Esophagus (tissue), 2 donors: ENCODE measurements around the gene LDB3. TPM values are rescaled to one million over a fixed set of nuclear protein-coding genes. Genes with fewer than 3 reads are reported as not detected.

Experiments used
- H3K27ac ChIP-seq, 2 donors: one replicate each; pipeline ENCODE4 v1.5.1; 2013; ENCODE audit warnings: low read depth in 2 of 2, mild to moderate bottlenecking in 2 of 2, inconsistent platforms in 1 of 2, low read length in 1 of 2, moderate library complexity in 1 of 2
- H3K27me3 ChIP-seq, 2 donors: one replicate each; pipeline ENCODE4 v1.6.1; 2013; ENCODE audit warnings: low read length in 2 of 2, control low read depth in 1 of 2, mild to moderate bottlenecking in 1 of 2; ENCODE audit not compliant: insufficient read depth in 2 of 2, control insufficient read depth in 1 of 2
- H3K36me3 ChIP-seq, 2 donors: one replicate each; pipeline ENCODE4 v1.6.1; 2013; ENCODE audit warnings: low read length in 1 of 2; ENCODE audit not compliant: control insufficient read depth in 2 of 2, insufficient read depth in 2 of 2
- H3K4me1 ChIP-seq, 2 donors: one replicate each; pipeline ENCODE4 v1.6.1; 2013; ENCODE audit warnings: low read length in 1 of 2; ENCODE audit not compliant: control insufficient read depth in 2 of 2, insufficient read depth in 2 of 2
- H3K4me3 ChIP-seq, 2 donors: one replicate each; pipeline ENCODE4 v1.5.1; 2013; ENCODE audit warnings: low read length in 2 of 2, mild to moderate bottlenecking in 2 of 2, low read depth in 1 of 2, moderate library complexity in 1 of 2
- H3K9me3 ChIP-seq, 2 donors: one replicate each; pipeline ENCODE4 v1.6.1; 2013; ENCODE audit warnings: mild to moderate bottlenecking in 2 of 2, low read depth in 1 of 2, low read length in 1 of 2, moderate library complexity in 1 of 2; ENCODE audit not compliant: control insufficient read depth in 2 of 2, insufficient read depth in 1 of 2
- WGBS, 2 donors: extraction: QIAGEN DNeasy Blood & Tissue Kit; methylation state at CpG; one replicate each; pipeline ENCODE4 v1.1.7; 2013; 5-methylcytosine and 5-hydroxymethylcytosine counted together
- polyA plus RNA-seq, 2 donors: library from polyadenylated mRNA; stranded (reverse); fragments of 200-250 nt; gene quantifications; one replicate each; pipeline ENCODE4 v1.2.3, GENCODE V29; 2013
- donor health status: healthy with polysubstance abuse.
- donor health status: Bipolar disorder and iron deficiency.

Gene LDB3
- polyA plus RNA-seq, 2 donors: 1.4 to 2.4 TPM

DNA sequence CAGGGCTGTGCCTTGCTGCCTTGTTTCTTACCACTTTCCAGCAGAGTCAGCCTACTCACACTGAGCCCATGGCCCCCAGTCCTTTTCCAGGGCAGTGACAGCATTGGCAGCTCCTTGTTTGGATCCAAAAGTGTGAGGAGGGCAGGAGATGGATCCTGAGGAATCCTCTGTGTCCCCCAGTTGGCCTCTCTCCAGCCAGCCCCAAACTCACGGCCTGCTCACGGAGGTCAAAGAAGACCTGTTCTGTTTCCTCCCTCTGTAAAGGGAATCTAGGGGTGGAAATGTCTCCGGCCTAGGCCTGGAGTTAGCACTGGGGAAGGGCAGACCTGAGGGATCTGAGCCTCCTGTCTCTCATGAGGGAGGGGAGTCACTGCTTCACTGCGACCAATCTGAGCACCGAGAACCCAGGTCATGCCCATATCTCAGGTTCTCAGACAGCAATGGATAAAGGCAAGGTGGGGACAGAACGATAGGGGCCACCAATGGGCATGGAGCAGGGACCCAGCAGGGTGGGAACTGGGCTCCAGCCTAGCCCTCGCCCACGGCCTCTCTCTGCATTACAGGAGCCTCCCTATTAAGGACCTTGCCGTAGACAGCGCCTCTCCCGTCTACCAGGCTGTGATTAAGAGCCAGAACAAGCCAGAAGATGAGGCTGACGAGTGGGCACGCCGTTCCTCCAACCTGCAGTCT, 23.2 kb downstream of the LDB3 start:
- Histone ChIP-seq H3K27me3 (no peaks in the 10 kb centered on the region), H3K4me3 (no peak overlapping the region), H3K36me3 (no peaks in the 10 kb centered on the region), H3K27ac (no peak overlapping the region), H3K4me1 (no peaks in the 10 kb centered on the region), H3K9me3 (no peaks in the 10 kb centered on the region)
- 88 to 92% methylated on average over 14 of the region's 14 CpGs for WGBS, 2 donors

- no peaks in the 10 kb centered on the region for H3K27me3 ChIP-seq
- H3K4me3 ChIP-seq: no peak overlapping the region
- H3K27ac ChIP-seq: no peak overlapping the region
- no peaks in the 10 kb centered on the region for H3K4me1 ChIP-seq
- H3K36me3 ChIP-seq: no peaks in the 10 kb centered on the region
- WGBS, 2 donors: 80 to 87% methylated on average over 8 of the region's 8 CpGs
- no peaks in the 10 kb centered on the region for H3K9me3 ChIP-seq
Observed at GRCh38 chr10:86692023-86692514, 23.8 kb downstream of the LDB3 start.

DNA sequence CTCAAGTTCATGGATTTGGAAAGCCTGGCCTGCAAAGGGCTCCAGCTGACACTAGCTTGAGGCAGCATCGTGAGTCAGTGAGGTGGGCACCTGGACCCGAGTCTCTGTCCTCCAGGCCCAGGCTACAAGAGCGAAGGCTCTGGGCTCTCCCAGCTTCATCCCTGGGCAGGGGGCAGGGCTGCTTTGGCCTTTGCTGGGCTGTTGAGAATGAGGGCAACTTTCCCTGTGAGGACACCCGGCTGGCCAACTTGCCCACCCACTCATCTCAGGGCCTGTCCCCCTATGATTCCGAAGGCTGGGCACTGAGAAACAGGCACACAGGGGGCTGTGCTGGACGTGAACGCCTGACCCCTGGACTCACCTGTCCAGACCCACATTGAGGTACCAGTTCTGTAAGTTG, 24.4 kb downstream of the LDB3 start:
- Histone ChIP-seq H3K9me3 (no peaks in the 10 kb centered on the region), H3K36me3 (no peaks in the 10 kb centered on the region), H3K4me3 (no peak overlapping the region), H3K27me3 (no peaks in the 10 kb centered on the region), H3K27ac (no peak overlapping the region), H3K4me1 (no peaks in the 10 kb centered on the region)
- 90% methylated on average over 7 of the region's 7 CpGs for WGBS, 2 donors

GRCh38 chr10:86693275-86693674, 25.0 kb downstream of the LDB3 start:
- Histone ChIP-seq H3K36me3 (no peaks in the 10 kb centered on the region), H3K4me1 (no peaks in the 10 kb centered on the region), H3K4me3 (no peak overlapping the region), H3K27ac (no peak overlapping the region), H3K9me3 (no peaks in the 10 kb centered on the region), H3K27me3 (no peaks in the 10 kb centered on the region)
- 44 to 70% methylated on average over 2 of the region's 2 CpGs for WGBS, 2 donors

- Histone ChIP-seq H3K9me3 (no peaks in the 10 kb centered on the region), H3K4me1 (no peaks in the 10 kb centered on the region), H3K36me3 (no peaks in the 10 kb centered on the region), H3K4me3 (no peak overlapping the region), H3K27ac (no peak overlapping the region), H3K27me3 (no peaks in the 10 kb centered on the region)
- 16 to 18% methylated on average over 10 of the region's 10 CpGs for whole genome bisulfite sequencing, 2 donors
Observed at GRCh38 chr10:86693721-86694369, 25.5 kb downstream of the LDB3 start.

DNA sequence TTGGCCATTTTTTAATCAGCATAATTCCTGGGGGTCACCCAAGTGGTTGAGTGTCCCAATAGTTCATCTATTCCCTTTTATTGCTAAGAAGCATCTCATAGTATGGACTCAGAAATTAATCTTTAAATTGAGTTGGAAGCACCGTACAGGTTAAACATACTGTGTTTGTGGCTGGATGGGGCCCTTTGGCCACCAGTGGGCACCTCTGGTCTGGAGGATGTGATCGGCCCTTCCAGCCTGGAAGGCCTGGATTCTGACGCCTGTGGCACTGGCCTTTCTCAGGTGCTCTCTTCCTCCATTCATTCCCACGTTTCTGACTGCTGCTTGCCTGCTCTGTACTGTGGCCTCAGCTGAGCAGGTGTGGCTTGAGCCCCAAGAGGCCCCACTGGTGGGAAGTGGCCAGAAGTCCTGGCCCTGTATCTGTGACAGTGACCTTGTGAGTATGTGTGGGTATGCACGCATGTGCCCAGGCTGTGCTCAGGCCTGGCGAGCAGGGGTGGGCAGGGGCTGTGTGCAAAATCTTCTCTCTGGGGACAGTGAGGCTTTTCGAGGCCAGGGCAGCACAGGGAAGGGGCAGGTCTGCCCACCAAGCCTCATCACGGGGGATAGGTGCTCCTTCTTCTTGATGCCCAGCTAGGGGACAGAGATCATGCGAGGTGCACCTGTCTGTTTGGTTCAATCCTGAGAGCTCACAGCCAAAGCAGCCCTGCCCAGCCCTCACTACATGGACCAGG, 30.1 kb downstream of the LDB3 start:
- no peaks in the 10 kb centered on the region for H3K36me3 ChIP-seq
- H3K4me1 ChIP-seq: no peaks in the 10 kb centered on the region
- H3K27ac ChIP-seq: no peak overlapping the region
- no peak overlapping the region for H3K4me3 ChIP-seq
- no peaks in the 10 kb centered on the region for H3K9me3 ChIP-seq
- H3K27me3 ChIP-seq: no peaks in the 10 kb centered on the region
- WGBS, 2 donors: 81 to 83% methylated on average over 9 of the region's 9 CpGs

- Histone ChIP-seq H3K4me3 (no peak overlapping the region), H3K4me1 (no peaks in the 10 kb centered on the region), H3K36me3 (no peaks in the 10 kb centered on the region), H3K27ac (no peak overlapping the region), H3K9me3 (no peaks in the 10 kb centered on the region), H3K27me3 (no peaks in the 10 kb centered on the region)
- WGBS, 2 donors: 79 to 82% methylated on average over 7 of the region's 7 CpGs
Observed at GRCh38 chr10:86699125-86699524, 30.8 kb downstream of the LDB3 start.

- Histone ChIP-seq H3K4me3 (no peak overlapping the region), H3K27ac (no peak overlapping the region), H3K9me3 (no peaks in the 10 kb centered on the region), H3K27me3 (no peaks in the 10 kb centered on the region), H3K36me3 (no peaks in the 10 kb centered on the region), H3K4me1 (no peaks in the 10 kb centered on the region)
- WGBS, 2 donors: 89 to 96% methylated on average over 8 of the region's 8 CpGs
Observed at GRCh38 chr10:86699541-86699940, 31.2 kb downstream of the LDB3 start.

DNA sequence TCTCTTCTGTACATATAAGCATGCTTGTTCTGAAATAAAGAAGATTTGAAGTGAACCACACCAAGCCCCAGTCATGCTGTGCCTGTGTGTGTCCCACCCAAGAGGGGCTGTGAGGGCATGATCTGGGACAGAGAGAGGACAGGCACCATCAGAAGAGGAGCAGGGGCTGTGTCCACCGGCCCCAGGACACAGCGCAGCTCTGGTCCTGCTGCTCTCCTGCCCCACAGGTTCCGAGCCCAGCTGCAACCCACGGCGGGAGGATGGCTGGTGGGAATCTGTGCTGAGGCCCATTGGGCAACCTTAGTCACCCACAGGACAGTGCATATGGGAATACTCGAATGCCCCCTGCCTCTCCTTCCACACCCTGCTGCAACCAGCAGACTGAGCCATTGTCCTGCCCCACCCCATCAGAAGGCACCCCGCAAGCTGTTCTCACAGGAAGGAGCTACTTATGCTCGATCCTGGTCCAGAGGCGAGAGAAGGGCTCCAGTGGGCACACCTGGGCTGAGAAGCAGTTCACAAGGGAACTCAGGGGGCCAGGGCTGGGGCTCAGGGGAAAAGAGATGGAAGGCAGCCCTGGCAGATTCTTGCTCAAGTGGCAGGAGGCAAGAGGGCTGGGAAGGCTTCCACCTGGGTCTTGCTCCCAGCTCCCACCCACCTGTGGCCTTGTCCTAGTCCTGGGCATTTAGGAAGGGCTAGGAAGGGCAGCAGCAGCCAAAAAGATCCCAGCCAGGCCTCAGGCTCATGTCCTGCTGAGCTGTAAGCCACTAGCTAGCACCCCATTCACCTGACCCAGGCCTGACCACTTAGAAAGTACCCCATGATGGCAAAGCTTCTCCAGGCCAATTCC, 31.9 kb downstream of the LDB3 start:
- H3K9me3 ChIP-seq: no peaks in the 10 kb centered on the region
- 89 to 90% methylated on average over 9 of the region's 9 CpGs for WGBS, 2 donors
- no peaks in the 10 kb centered on the region for H3K4me1 ChIP-seq
- no peak overlapping the region for H3K27ac ChIP-seq
- H3K4me3 ChIP-seq: no peak overlapping the region
- H3K27me3 ChIP-seq: no peaks in the 10 kb centered on the region
- no peaks in the 10 kb centered on the region for H3K36me3 ChIP-seq
